ENCODE results near the gene CEACAM18. TPM values are rescaled to one million over a fixed set of nuclear protein-coding genes. Genes with fewer than 3 reads are reported as not detected.

CEACAM18 gene
- total RNA-seq, 2 experiments from 2014 or later: not detected

GRCh38 chr19:51485960-51486660 is 7.8 kb downstream of the CEACAM18 start:
- intact Hi-C loops (cut with DNase I, micrococcal nuclease): no loop called here
- no peaks in the 10 kb centered on the region for H3K4me1 Mint-ChIP-seq (ENCODE audit: low read depth)

GRCh38 chr19:51488491-51488890 is 10.2 kb downstream of the CEACAM18 start:
- Mint-ChIP-seq H3K36me3 (ENCODE audit: low read depth) (no peaks in the 10 kb centered on the region), H3K4me1 (ENCODE audit: low read depth) (no peaks in the 10 kb centered on the region), H3K27ac (no peak overlapping the region), H3K4me3 (no peak overlapping the region), H3K27me3 (peaks cover 17% of the 10 kb centered on the region), H3K9me3 (no peaks in the 10 kb centered on the region)
- no peak for DNase-seq
- peaks cover 4 to 8% of the 10 kb centered on the region in 2 experiments for H3K27me3 ChIP-seq (ENCODE audit: control insufficient read depth in 1 of 2, insufficient read depth in 2 of 2, low read length in 2 of 2)
- peaks cover 0 to 5% of the 10 kb centered on the region in 2 experiments for H3K9me3 ChIP-seq (ENCODE audit: control insufficient read depth in 1 of 2, insufficient read depth in 1 of 2, low read length in 2 of 2)
- POLR2A ChIA-PET: no interaction called here
- no peak for ATAC-seq (ENCODE audit: poor library complexity)
- no peak overlapping the region for H3K27ac ChIP-seq (ENCODE audit: low read depth in 1 of 2, low read length in 2 of 2)
- no peak overlapping the region for H3K4me3 ChIP-seq (ENCODE audit: low read length)
- no peaks in the 10 kb centered on the region for H3K36me3 ChIP-seq (ENCODE audit: insufficient read depth, low read length)
- CTCF ChIA-PET: no interaction called here
- intact Hi-C loops (cut with DNase I, micrococcal nuclease): no loop called here
- no peak for TF ChIP-seq CTCF (IDR thresholded peaks at IDR 0.05)
- no peaks in the 10 kb centered on the region for H3K4me1 ChIP-seq (ENCODE audit: insufficient read depth, low read length)

More at GRCh38 chr19:51485960-51486660, 7.8 kb downstream of the CEACAM18 start:
- ChIA-PET POLR2A (no interaction called here), CTCF (no interaction called here)
- H3K27me3 ChIP-seq (ENCODE audit: control insufficient read depth in 1 of 2, insufficient read depth in 2 of 2, low read length in 2 of 2): peaks cover 11 to 13% of the 10 kb centered on the region in 2 experiments
- H3K36me3 ChIP-seq (ENCODE audit: insufficient read depth, low read length): no peaks in the 10 kb centered on the region
- no peak for DNase-seq
- H3K27ac ChIP-seq (ENCODE audit: low read depth in 1 of 2, low read length in 2 of 2): no peak overlapping the region
- no peak for ATAC-seq (ENCODE audit: poor library complexity)
- no peak for TF ChIP-seq CTCF (IDR thresholded peaks at IDR 0.05)
- H3K9me3 ChIP-seq (ENCODE audit: control insufficient read depth in 1 of 2, insufficient read depth in 1 of 2, low read length in 2 of 2): peaks cover 0 to 5% of the 10 kb centered on the region in 2 experiments
- Mint-ChIP-seq H3K36me3 (ENCODE audit: low read depth) (no peaks in the 10 kb centered on the region), H3K4me3 (no peak overlapping the region), H3K27me3 (peaks cover 37% of the 10 kb centered on the region), H3K9me3 (no peaks in the 10 kb centered on the region), H3K27ac (no peak overlapping the region)
- no peaks in the 10 kb centered on the region for H3K4me1 ChIP-seq (ENCODE audit: insufficient read depth, low read length)
- no peak overlapping the region for H3K4me3 ChIP-seq (ENCODE audit: low read length)

- H3K4me3 ChIP-seq (ENCODE audit: low read length): no peak overlapping the region
- H3K9me3 Mint-ChIP-seq: no peaks in the 10 kb centered on the region
- H3K27me3 ChIP-seq (ENCODE audit: control insufficient read depth in 1 of 2, insufficient read depth in 2 of 2, low read length in 2 of 2): peaks cover 0 to 8% of the 10 kb centered on the region in 2 experiments
- no peak overlapping the region for H3K27ac ChIP-seq (ENCODE audit: low read depth in 1 of 2, low read length in 2 of 2)
- no peaks in the 10 kb centered on the region for H3K4me1 ChIP-seq (ENCODE audit: insufficient read depth, low read length)
- intact Hi-C loops (cut with DNase I, micrococcal nuclease): no loop called here
- peaks cover 0 to 5% of the 10 kb centered on the region in 2 experiments for H3K9me3 ChIP-seq (ENCODE audit: control insufficient read depth in 1 of 2, insufficient read depth in 1 of 2, low read length in 2 of 2)
- H3K4me1 Mint-ChIP-seq (ENCODE audit: low read depth): no peaks in the 10 kb centered on the region
- H3K27ac Mint-ChIP-seq: no peak overlapping the region
- H3K36me3 Mint-ChIP-seq (ENCODE audit: low read depth): no peaks in the 10 kb centered on the region
- no peak overlapping the region for H3K4me3 Mint-ChIP-seq
- POLR2A ChIA-PET: no interaction called here
- peaks cover 18% of the 10 kb centered on the region for H3K27me3 Mint-ChIP-seq
- no peak for TF ChIP-seq CTCF (IDR thresholded peaks at IDR 0.05)
- CTCF ChIA-PET: no interaction called here
- H3K36me3 ChIP-seq (ENCODE audit: insufficient read depth, low read length): no peaks in the 10 kb centered on the region
- no peak for ATAC-seq (ENCODE audit: poor library complexity)
- no peak for DNase-seq
Measured at GRCh38 chr19:51489113-51489512, 10.8 kb downstream of the CEACAM18 start.

All from CD4-positive, alpha-beta T cell (primary cell).